NCI-H226 (cell line): ENCODE measurements around the gene PLPP3.
A peak's percentile ranks its signal among the peaks of the same experiment; 100 is the strongest.

ENCODE experiments used
- DNase-seq: peaks from one replicate; pipeline ENCODE4 v3.0.0-alpha.2; 2015

Gene PLPP3

GRCh38 chr1:56493826-56494225, 85.5 kb downstream of the PLPP3 start:
- DNase-seq, result no peak

GRCh38 chr1:56491441-56491840, 87.9 kb downstream of the PLPP3 start:
- DNase-seq, result peak; percentile 11

DNA sequence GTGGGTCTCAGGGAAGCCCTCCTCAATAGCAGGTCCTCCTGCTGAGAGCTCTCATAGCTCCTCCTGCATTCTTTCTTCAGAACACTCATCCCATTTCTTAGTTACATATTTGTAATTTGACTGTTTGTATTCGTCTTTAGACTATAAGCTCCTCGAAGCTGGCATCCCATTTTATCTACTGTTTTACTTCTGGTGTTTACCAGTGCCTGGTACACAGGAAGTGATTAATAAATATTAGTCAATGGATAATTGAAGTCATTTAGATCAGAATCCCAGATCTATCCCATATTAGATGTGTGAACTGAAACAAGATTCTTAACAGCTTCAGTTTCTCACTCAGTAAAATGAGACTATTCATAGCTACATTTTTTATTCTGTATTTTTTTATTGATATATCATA, 88.7 kb downstream of the PLPP3 start:
- no peak for DNase-seq

DNA sequence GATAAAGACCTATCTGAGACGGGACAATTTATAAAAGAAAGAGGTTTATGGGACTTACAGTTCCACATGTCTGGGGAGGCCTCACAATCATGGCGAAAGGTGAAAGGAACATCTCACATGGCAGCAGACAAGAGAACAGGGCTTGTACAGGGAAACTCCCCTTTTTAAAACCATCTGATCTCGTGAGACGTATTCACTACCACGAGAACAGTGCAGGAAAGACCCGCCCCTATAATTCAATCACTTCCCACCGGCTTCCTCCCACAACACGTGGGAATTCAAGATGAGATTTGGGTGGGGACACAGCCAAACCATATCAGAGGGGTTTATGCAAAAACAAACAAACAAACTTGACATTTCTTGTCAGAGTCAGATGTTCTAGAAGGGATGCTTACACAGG, 89.7 kb downstream of the PLPP3 start:
- no peak for DNase-seq

DNA sequence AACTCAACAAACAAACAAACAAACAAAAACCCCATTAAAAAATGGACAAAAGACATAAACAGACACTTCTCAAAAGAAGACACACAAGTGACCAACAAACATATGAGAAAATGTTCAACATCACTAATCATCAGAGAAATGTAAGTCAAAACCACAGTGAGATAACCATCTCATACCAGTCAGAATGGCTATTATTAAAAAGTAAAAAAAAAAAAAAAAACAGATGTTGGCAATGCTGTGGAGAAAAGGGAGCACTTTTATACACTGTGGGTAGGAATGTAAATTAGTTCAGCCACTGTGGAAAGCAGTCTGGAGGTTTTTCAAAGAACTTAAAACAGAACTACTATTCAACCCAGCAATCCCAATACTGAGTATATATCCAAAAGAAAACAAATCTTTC, 94.7 kb downstream of the PLPP3 start:
- no peak for DNase-seq

DNA sequence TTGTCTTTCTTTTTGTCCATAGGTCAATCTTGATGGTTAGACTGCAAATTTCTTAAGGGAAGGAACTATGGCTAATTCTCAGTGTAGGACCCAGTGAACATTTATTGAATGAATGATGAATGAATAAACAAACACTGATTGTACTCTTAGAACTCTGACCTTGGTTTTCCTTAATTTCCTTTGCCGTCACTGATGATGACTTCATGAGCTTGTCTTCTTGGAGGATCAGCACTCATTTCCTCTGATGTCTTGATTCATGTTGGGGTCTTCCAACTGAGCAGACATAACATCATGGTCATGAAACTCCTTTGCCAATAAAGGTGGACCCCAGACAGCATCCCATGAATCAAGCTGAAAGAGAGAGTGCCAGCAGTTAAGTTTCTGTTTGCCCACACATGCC, 96.3 kb downstream of the PLPP3 start:
- no peak for DNase-seq

GRCh38 chr1:56482486-56482885, 96.9 kb downstream of the PLPP3 start:
- no peak for DNase-seq

- no peak for DNase-seq
Measured at GRCh38 chr1:56481140-56481694, 98.1 kb downstream of the PLPP3 start.

- no peak for DNase-seq
Measured at GRCh38 chr1:56478734-56479133, 100.6 kb downstream of the PLPP3 start.

DNA sequence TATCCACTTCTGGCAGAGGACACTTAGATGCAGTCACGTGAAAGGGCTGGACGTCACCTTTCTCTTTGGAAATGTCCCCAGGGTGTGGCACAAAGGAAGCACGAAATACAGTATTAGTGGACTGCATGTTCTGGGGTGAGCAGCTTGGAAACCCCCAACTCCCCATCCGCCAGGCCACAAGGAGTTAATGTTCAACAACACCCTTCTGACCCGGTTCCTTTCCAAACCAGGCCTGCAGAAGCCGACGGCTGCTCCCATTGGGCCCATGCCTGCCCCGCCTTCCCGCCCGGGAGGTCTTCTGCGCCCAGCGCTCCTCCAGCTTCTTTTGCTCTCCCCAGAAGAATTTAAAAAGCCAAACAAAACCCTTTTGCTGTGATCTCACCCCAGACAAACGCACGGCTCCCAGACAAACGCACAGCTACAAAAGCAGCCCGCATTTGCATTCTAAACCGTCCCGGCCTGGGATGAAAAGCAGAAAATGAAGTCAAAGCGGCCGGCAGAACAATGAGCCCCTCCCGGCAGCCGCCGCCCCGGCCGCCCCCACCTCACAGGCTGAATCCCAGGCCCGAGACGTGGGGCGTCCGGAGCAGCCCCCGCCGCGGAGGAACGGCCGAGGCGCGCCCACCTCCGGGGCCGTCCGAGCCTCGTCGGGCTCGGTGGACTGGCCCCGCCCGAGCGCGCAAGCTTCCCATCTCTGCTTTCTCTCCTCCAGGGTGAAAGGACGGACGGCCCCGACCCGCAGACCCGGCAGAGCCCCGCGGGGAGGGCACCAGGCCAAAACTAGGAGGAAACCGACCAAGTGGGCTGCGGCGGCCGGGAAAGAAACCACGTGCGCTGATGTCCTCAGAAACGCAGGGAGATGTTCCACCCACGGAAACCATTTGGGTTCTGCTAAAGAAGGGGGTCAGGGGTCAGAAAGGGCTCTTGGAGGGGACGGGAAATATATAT, 101.9 kb downstream of the PLPP3 start:
- no peak for DNase-seq

DNA sequence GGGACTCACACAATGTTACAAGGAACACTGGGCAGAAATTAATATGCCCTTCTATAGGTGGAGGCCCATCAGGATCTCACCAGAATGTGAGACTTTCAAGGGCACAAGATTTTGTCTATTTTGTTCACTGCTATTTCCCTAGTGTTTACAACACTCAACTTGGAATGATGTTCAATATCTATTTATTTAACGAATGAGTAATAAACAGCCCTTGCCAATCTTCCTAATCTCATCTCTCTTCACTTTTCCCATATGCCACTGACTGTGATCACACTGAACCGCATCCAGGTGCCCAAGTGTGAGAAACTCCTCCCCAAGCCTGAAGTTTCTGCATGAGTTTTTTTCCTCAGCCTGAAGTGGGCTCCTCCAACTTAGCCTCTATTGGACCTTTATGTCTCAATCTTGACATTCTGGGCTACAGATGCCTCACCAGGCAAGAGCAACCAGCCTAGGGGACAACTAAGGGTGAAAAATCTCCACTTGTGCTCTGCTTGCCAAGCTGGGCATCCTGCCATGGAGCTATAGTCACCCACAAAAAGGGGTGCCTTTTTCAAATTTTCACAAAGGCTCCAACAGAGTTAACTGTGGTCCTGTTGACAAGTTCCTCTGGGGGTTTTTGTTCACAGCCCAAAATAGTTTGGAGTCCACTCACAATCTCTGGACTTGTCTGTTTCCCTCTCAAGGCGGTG, 105.6 kb downstream of the PLPP3 start:
- DNase-seq, result no peak

DNA sequence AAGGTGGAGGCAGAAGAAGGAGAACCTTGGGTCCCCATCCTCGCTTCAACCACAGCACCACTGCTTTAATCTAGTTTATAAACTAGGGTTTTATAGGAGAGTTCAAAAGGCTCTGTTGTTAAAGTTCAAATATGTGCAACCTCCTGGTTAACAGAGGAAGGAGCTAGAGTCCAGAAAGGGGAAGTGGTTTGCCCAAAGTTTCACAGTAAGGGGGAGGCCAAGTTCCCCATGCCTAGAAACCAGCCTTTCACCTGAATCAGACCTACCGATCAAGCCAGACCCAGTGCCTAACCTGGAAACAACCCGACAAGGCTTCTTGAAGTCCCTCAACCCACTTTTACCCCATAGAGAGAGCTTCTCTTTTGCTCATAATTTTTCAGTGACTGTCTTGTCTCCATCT, 106.5 kb downstream of the PLPP3 start:
- no peak for DNase-seq

- peak; percentile 25 for DNase-seq
Measured at GRCh38 chr1:56469640-56470371, 109.6 kb downstream of the PLPP3 start.

DNA sequence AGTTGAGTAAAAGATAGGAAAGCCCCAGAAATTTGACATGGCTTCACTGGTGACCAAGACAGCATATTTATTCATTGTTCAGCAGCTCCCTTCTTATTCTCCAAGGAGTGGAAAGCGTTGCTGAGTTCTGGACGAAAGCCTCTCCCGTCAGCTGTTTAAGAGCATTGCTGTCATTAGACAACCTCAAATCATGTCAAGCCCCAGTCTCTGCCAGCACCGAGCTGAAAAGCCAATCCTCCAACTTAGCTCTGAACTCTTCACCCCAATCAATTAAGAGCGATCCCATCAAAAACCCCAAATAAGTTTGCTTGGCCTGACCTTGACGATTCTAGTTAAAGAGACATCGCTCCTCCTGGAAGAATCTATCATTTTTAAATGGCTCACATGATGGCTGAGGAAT, 110.8 kb downstream of the PLPP3 start:
- DNase-seq, result no peak

GRCh38 chr1:56466538-56466937, 112.8 kb downstream of the PLPP3 start:
- no peak for DNase-seq

GRCh38 chr1:56464294-56464693, 115.1 kb downstream of the PLPP3 start:
- no peak for DNase-seq

DNA sequence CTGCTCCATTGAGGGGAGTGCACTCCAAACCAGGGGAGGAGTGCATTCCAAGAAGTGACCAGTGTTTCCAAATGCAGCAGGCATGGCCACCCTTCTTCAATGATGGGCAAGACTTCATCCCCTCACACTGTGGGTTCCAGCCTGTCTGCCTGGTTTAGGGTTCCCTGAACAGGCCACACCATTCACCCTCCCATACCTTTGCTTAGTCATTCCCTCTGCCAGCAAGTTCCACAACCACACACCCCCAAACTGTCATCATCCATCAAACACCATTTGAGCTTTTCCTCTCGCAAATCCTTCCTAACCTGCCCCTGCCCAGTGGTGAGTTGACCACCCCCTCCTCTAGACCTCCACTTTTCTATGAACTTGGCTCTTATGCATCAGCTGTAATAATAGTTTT, 116.0 kb downstream of the PLPP3 start:
- DNase-seq, result no peak

- no peak for DNase-seq
Measured at GRCh38 chr1:56462209-56462608, 117.2 kb downstream of the PLPP3 start.

- DNase-seq, result no peak
Measured at GRCh38 chr1:56461158-56462127, 117.9 kb downstream of the PLPP3 start.

GRCh38 chr1:56459260-56459659, 120.1 kb downstream of the PLPP3 start:
- DNase-seq, result no peak

- DNase-seq, result peak; percentile 32
Measured at GRCh38 chr1:56457756-56458375, 121.5 kb downstream of the PLPP3 start.
